ENCODE data around the gene NEUROG3.

Gene NEUROG3

DNA sequence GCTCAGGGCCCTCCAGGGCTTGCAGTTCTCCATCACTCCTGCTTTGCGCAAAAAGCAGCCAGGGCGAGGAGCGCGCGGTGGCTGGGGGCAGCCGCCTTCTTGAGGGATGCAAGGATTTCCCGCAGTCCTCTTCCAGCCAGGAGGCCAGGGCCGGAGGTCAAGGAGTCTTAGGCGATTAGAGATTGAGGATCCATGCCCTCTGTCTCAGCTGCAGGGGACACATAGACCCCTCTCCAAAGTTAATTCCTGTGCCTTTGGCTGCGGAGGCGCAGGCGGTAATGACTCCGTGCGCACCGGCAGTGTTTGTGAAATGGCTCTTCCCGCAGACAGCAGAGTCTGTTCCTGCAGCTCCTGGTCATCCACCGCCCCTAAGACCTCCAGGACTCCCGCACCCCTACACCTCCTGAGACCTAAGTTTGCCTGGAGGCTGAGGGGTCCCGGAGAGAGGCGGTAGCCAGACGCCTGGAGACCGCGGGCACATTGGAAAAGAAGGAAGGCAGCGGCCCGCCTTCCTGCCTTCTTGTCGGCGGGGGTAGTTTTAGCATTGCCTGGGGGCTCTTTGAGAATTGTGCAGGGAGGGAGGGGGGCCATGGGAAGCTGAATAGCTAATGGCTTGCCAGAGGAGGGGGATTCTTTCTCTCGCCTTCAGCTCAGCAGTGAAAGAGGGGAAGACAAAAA is 3.3 kb upstream of the NEUROG3 start:
- TF ChIP-seq, protein P1, sequence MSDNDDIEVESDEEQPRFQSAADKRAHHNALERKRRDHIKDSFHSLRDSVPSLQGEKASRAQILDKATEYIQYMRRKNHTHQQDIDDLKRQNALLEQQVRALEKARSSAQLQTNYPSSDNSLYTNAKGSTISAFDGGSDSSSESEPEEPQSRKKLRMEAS (IDR thresholded peaks at IDR 0.05; ENCODE audit: low read depth, low read length) = no peak
- TF ChIP-seq POLR2A (IDR thresholded peaks at IDR 0.05; ENCODE audit: extremely low read depth, insufficient read length) (no peak), MYC (IDR thresholded peaks at IDR 0.05; ENCODE audit: low read depth, low read length) (no peak)
- TF ChIP-seq, protein P2, sequence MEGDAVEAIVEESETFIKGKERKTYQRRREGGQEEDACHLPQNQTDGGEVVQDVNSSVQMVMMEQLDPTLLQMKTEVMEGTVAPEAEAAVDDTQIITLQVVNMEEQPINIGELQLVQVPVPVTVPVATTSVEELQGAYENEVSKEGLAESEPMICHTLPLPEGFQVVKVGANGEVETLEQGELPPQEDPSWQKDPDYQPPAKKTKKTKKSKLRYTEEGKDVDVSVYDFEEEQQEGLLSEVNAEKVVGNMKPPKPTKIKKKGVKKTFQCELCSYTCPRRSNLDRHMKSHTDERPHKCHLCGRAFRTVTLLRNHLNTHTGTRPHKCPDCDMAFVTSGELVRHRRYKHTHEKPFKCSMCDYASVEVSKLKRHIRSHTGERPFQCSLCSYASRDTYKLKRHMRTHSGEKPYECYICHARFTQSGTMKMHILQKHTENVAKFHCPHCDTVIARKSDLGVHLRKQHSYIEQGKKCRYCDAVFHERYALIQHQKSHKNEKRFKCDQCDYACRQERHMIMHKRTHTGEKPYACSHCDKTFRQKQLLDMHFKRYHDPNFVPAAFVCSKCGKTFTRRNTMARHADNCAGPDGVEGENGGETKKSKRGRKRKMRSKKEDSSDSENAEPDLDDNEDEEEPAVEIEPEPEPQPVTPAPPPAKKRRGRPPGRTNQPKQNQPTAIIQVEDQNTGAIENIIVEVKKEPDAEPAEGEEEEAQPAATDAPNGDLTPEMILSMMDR (IDR thresholded peaks at IDR 0.05; ENCODE audit: low read depth, low read length) = no peak
- no peak overlapping the region for H3K4me3 ChIP-seq (ENCODE audit: low read depth, low read length)
- no peak for DNase-seq (ENCODE audit: low read depth)

DNA sequence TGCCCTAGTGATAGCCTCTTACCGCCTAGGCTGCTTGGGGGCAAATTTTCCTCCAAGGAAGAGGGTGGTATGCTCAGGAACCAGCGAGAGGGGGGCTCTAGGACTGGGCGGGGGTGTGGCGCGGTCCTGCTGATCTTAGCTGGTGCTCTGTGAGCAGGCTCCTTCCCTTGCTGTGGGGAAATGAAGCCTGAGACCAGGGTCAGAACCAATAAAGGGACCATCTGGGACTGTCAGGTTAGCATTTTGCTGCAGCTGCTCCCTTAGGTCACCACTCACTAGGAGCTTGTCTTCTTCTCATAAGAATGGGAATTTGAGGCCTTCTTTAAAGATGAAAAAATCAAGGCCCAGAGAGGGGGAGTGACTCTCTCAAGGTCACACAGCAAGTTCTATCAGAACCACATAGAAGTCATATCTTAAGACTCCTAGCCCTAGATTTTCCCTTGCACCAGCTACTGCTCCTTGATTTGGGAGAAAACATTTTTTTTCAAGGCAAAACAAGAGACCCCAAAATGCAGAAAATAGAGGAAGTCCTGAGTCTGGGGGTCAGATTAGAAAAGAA is 2.0 kb upstream of the NEUROG3 start:
- TF ChIP-seq, protein P1 (IDR thresholded peaks at IDR 0.05; ENCODE audit: low read depth, low read length) = no peak
- TF ChIP-seq, protein P2 (IDR thresholded peaks at IDR 0.05; ENCODE audit: low read depth, low read length) = no peak
- TF ChIP-seq POLR2A (IDR thresholded peaks at IDR 0.05; ENCODE audit: extremely low read depth, insufficient read length) (no peak), MYC (IDR thresholded peaks at IDR 0.05; ENCODE audit: low read depth, low read length) (no peak)
- DNase-seq (ENCODE audit: low read depth) = no peak
- no peak overlapping the region for H3K4me3 ChIP-seq (ENCODE audit: low read depth, low read length)

DNA sequence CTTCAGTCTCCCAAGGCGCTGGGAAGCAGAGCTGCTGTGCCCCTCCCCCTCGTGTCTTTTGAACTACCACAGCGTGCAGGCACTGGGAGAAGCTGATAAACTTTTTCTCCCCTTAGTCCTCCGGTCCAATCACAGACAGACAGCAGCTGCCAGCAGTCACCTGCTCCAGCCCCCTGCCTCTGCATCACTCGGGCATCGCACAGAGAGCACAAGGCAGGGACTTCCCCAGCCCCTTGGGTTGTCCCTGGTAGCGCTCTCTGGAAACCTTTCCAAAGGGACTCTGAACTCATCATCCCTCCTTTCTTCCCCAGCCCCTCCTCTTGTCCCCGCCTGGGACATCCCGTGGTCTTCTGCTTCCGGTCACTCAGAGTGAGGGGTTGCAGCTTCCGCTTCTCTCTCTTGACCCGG is 1.4 kb upstream of the NEUROG3 start:
- TF ChIP-seq MYC (IDR thresholded peaks at IDR 0.05; ENCODE audit: low read depth, low read length) (no peak), POLR2A (IDR thresholded peaks at IDR 0.05; ENCODE audit: extremely low read depth, insufficient read length) (no peak)
- TF ChIP-seq, protein P1 (IDR thresholded peaks at IDR 0.05; ENCODE audit: low read depth, low read length) = no peak
- H3K4me3 ChIP-seq (ENCODE audit: low read depth, low read length) = no peak overlapping the region
- DNase-seq (ENCODE audit: low read depth) = no peak

DNA sequence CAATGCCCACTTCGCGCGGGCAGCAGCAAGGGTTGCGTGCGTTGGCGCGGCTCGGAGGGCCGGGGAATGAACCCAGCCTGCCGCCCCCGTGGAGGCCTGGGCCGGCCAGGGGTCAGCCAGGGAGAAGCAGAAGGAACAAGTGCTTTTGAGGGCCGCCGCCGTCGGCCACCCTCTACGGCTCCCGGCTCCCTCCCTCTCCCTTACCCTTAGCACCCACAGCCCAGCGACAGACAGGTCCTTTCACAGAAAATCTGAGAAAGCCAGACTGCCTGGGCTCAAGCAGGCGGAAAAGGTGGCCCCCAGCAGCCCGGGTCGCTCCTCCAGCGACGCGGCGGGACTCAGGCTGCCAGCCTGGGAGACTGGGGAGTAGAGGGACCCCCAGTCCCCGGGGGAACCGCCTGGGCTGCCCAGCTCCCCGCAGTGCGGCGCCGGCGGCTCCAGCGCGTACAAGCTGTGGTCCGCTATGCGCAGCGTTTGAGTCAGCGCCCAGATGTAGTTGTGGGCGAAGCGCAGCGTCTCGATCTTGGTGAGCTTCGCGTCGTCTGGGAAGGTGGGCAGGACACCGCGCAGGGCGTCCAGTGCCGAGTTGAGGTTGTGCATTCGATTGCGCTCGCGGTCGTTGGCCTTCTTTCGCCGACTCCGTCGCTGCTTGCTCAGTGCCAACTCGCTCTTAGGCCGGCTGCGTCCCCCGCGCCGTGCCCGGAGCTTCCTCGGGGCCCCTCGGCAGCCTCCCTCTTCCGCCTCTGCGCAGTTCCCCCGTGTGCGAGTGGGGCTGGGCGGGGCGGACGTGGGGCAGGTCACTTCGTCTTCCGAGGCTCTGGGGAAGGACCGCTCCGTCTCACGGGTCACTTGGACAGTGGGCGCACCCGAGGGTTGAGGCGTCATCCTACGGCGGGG is 815 bp downstream of the NEUROG3 start:
- no peak for DNase-seq (ENCODE audit: low read depth)
- no peak overlapping the region for H3K4me3 ChIP-seq (ENCODE audit: low read depth, low read length)
- TF ChIP-seq MYC (IDR thresholded peaks at IDR 0.05; ENCODE audit: low read depth, low read length) = no peak
- TF ChIP-seq POLR2A (IDR thresholded peaks at IDR 0.05; ENCODE audit: extremely low read depth, insufficient read length) = no peak
- TF ChIP-seq, protein P2 (IDR thresholded peaks at IDR 0.05; ENCODE audit: low read depth, low read length) = no peak
- TF ChIP-seq, protein P1 (IDR thresholded peaks at IDR 0.05; ENCODE audit: low read depth, low read length) = no peak

DNA sequence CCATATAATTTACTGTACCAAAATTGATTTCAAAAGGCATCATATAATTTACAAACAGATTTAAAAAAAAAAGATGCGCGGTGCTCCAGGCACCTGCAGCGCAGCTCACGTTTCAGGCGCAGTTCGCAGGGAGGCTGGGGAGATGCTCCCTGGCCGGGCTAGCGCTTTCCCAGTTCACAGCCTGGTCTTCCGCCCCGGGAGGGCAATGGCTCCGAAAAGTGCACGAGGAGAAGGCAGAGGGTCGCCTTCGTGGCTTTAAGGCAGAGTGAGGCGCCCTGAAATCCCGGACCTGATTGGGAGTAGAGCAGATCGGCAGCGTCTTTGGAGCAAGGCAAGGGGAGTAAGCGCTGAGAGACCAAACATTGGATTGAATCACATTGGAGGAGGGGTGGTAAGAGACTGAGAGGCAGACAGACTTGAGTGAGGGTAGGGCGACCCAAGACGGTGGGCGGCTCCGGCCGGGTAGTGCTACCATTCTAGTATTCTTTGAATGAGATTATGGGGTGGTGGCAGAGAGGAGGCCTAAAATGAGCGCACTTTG is 1.5 kb downstream of the NEUROG3 start:
- no peak overlapping the region for H3K4me3 ChIP-seq (ENCODE audit: low read depth, low read length)
- DNase-seq (ENCODE audit: low read depth) = no peak
- TF ChIP-seq POLR2A (IDR thresholded peaks at IDR 0.05; ENCODE audit: extremely low read depth, insufficient read length) (no peak), MYC (IDR thresholded peaks at IDR 0.05; ENCODE audit: low read depth, low read length) (no peak)

DNA sequence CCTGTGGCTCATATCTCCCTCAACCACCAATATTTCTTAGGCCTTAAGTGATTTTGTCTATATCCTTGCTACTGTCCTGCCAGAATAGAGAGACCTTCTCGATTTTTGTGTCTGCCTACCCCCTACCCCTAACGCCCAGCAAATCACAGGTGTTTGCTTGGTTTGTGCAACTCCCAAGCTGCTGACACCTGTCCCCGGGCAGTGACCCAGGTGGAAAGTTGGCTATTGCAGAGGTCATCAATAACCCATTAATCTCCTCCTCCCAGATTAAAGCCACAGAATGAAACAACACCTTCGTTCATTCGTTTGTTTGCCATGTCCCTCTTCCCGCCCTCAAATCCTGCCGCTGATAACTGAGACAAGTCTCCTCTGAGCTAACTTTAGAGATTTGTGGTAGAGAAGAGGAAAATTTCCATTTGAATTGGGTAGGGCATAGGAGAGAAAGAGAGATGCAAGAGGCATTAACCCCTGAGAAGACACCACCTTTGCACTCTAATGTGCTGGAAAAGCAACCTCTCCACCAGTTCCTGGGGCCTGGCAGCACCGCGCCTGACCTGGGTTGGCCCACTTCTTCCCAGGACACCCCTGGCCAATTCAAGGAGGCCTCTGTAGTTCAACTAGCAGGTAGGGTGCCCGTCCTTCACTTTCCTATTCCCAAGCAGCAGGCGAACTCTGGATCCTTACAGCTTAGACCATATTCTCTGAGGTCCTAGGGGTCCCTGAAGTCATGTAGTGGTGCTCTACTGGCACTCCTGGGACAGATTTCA is 3.0 kb downstream of the NEUROG3 start:
- no peak overlapping the region for H3K4me3 ChIP-seq (ENCODE audit: low read depth, low read length)
- DNase-seq (ENCODE audit: low read depth) = no peak
- TF ChIP-seq POLR2A (IDR thresholded peaks at IDR 0.05; ENCODE audit: extremely low read depth, insufficient read length) = no peak
- TF ChIP-seq, protein P1 (IDR thresholded peaks at IDR 0.05; ENCODE audit: low read depth, low read length) = no peak

All from NB4 (cell line).